H1 (cell line): ENCODE data around the gene OR2A2. TPM values are rescaled to one million over a fixed set of nuclear protein-coding genes. Genes with fewer than 3 reads are reported as not detected.

ENCODE experiments used
- CTCF ChIA-PET: fragments of 300-600 bp; sonication (Branson Sonifier 250); formaldehyde crosslinking; loops from one replicate; lab custom pipeline; 2021; ENCODE audit not compliant: partially characterized antibody; lab: Charles Lee
- POLR2A ChIA-PET: fragments of 300-600 bp; sonication (Branson Sonifier 250); formaldehyde crosslinking; loops from one replicate; lab custom pipeline; 2021; ENCODE audit warnings: inconsistent platforms; ENCODE audit not compliant: partially characterized antibody; lab: Charles Lee
- DNase-seq, 2 experiments: peaks; one replicate each; pipeline versions ENCODE4 v3.0.0 to v3.0.0-alpha.2; 2010 to 2022; ENCODE audit warnings: low spot score in 2 of 2, low read depth in 1 of 2, mixed read lengths in 1 of 2
- FAIRE-seq: peaks from 2 replicates; lab custom pipeline; 2011; peaks lifted over from hg19 to GRCh38; lab: Jason Lieb, UNC
- H2AFZ ChIP-seq: 2 replicates; pipeline ENCODE4 v1.8.1; 2012; ENCODE audit warnings: low read length, inconsistent platforms
- H2AK5ac ChIP-seq: 2 replicates; pipeline ENCODE4 v1.6.1; 2013; ENCODE audit warnings: low read depth, low read length
- H2BK120ac ChIP-seq: replicated peaks from 2 replicates; pipeline ENCODE3; 2013; ENCODE audit warnings: low read depth, low read length, inconsistent platforms
- H2BK12ac ChIP-seq: 2 replicates; pipeline ENCODE4 v1.6.1; 2013; ENCODE audit warnings: low read depth, low read length
- H2BK15ac ChIP-seq: 2 replicates; pipeline ENCODE4 v1.6.1; 2013; ENCODE audit warnings: low read length
- H2BK20ac ChIP-seq: 2 replicates; pipeline ENCODE4 v1.6.1; 2013; ENCODE audit warnings: low read length
- H2BK5ac ChIP-seq: 2 replicates; pipeline ENCODE4 v1.6.1; 2013; ENCODE audit warnings: low read depth, low read length
- H3K14ac ChIP-seq: 2 replicates; pipeline ENCODE4 v1.6.1; 2013; ENCODE audit warnings: inconsistent platforms; ENCODE audit not compliant: insufficient read length
- H3K18ac ChIP-seq: 2 replicates; pipeline ENCODE4 v1.6.1; 2013; ENCODE audit warnings: low read length; ENCODE audit errors: extremely low read depth
- H3K23ac ChIP-seq: 2 replicates; pipeline ENCODE4 v1.6.1; 2013; ENCODE audit warnings: inconsistent platforms; ENCODE audit not compliant: insufficient read length
- H3K23me2 ChIP-seq: 2 replicates; pipeline ENCODE4 v1.6.1; 2013; ENCODE audit warnings: low read depth, low read length
- H3K27ac ChIP-seq: 2 replicates; pipeline ENCODE4 v1.6.1; 2011; ENCODE audit warnings: low read depth, low read length, inconsistent platforms
- H3K27me3 ChIP-seq, 4 experiments: replicated peaks in 1 of 4; 1 replicate in 1 of 4; 2 replicates in 3 of 4; pipeline versions ENCODE4 v1.6.1 to v1.8.1; 2011 to 2013; ENCODE audit warnings: low read length in 3 of 4, mild to moderate bottlenecking in 3 of 4, inconsistent platforms in 2 of 4, mixed read lengths in 2 of 4, moderate library complexity in 1 of 4; ENCODE audit not compliant: control insufficient read depth in 3 of 4, insufficient read depth in 3 of 4; ENCODE audit errors: extremely low read depth in 1 of 4
- H3K36me3 ChIP-seq, 4 experiments: 2 replicates each; pipeline versions ENCODE4 v1.6.1 to v1.8.1; 2011 to 2013; ENCODE audit warnings: mild to moderate bottlenecking in 4 of 4, low read length in 3 of 4, moderate library complexity in 2 of 4, control low read depth in 1 of 4, inconsistent platforms in 1 of 4; ENCODE audit not compliant: insufficient read depth in 4 of 4, control insufficient read depth in 2 of 4
- H3K4ac ChIP-seq: replicated peaks from 2 replicates; pipeline ENCODE3; 2013; ENCODE audit warnings: low read length, low read depth, mixed read lengths, inconsistent platforms; ENCODE audit not compliant: insufficient read length
- H3K4me1 ChIP-seq, 4 experiments: replicated peaks in 1 of 4; 1 replicate in 1 of 4; 2 replicates in 3 of 4; pipeline versions ENCODE4 v1.6.1 to v1.8.1; 2011 to 2013; ENCODE audit warnings: low read length in 3 of 4, inconsistent platforms in 2 of 4, mixed read lengths in 1 of 4; ENCODE audit not compliant: insufficient read depth in 4 of 4, control insufficient read depth in 3 of 4
- H3K4me2 ChIP-seq, 2 experiments: 2 replicates each; pipeline versions ENCODE4 v1.6.1 to v1.8.1; 2011 to 2013; ENCODE audit warnings: low read depth in 2 of 2, low read length in 2 of 2, control low read depth in 1 of 2, inconsistent platforms in 1 of 2, mild to moderate bottlenecking in 1 of 2; ENCODE audit not compliant: insufficient read depth in 1 of 2
- H3K4me3 ChIP-seq, 4 experiments: fragments of 200-600, 300-600 bp in 1 of 4; sonication (generic), shearing (Covaris generic), sonication (Bioruptor Twin) in 1 of 4; 2 replicates each; pipeline versions ENCODE4 v1.5.1 to v1.8.1; 2011 to 2016; ENCODE audit warnings: low read length in 4 of 4, low read depth in 3 of 4, control low read depth in 2 of 4, inconsistent platforms in 2 of 4, mild to moderate bottlenecking in 2 of 4, mixed read lengths in 1 of 4, moderate library complexity in 1 of 4; ENCODE audit not compliant: insufficient read depth in 2 of 4; ENCODE audit errors: extremely low read depth in 1 of 4
- H3K56ac ChIP-seq: replicated peaks from 2 replicates; pipeline ENCODE3; 2013; ENCODE audit warnings: low read depth, mild to moderate bottlenecking, mixed read lengths, low read length, inconsistent platforms; ENCODE audit not compliant: insufficient read length
- H3K79me1 ChIP-seq: 2 replicates; pipeline ENCODE4 v1.6.1; 2013; ENCODE audit warnings: low read depth, low read length, control low read depth
- H3K79me2 ChIP-seq, 2 experiments: 2 replicates each; pipeline versions ENCODE4 v1.6.1 to v1.8.1; 2012 to 2013; ENCODE audit warnings: low read length in 2 of 2, mild to moderate bottlenecking in 2 of 2, inconsistent platforms in 1 of 2; ENCODE audit not compliant: insufficient read depth in 2 of 2, control insufficient read depth in 1 of 2
- H3K9ac ChIP-seq, 4 experiments: replicated peaks in 1 of 4; 1 replicate in 1 of 4; 2 replicates in 3 of 4; pipeline versions ENCODE4 v1.6.1 to v1.8.1; 2011 to 2013; ENCODE audit warnings: low read depth in 3 of 4, low read length in 3 of 4, control low read depth in 2 of 4, mild to moderate bottlenecking in 2 of 4, moderate library complexity in 2 of 4, inconsistent platforms in 1 of 4; ENCODE audit errors: extremely low read depth in 1 of 4
- H3K9me3 ChIP-seq, 2 experiments: 2 replicates each; pipeline versions ENCODE4 v1.6.1 to v1.8.1; 2012 to 2013; ENCODE audit warnings: mild to moderate bottlenecking in 2 of 2, moderate library complexity in 2 of 2, control low read depth in 1 of 2, inconsistent platforms in 1 of 2, low read depth in 1 of 2, low read length in 1 of 2, mixed read lengths in 1 of 2; ENCODE audit not compliant: insufficient read depth in 2 of 2
- H4K20me1 ChIP-seq, 2 experiments: replicated peaks in 1 of 2; 2 replicates each; pipeline versions ENCODE3 to v1.8.1; 2011 to 2013; ENCODE audit warnings: inconsistent platforms in 2 of 2, low read length in 2 of 2, mild to moderate bottlenecking in 1 of 2; ENCODE audit not compliant: insufficient read depth in 2 of 2, control insufficient read depth in 1 of 2
- H4K5ac ChIP-seq: 2 replicates; pipeline ENCODE4 v1.6.1; 2013; ENCODE audit warnings: low read length, low read depth, mixed read lengths, inconsistent platforms; ENCODE audit not compliant: insufficient read length
- H4K8ac ChIP-seq: 2 replicates; pipeline ENCODE4 v1.8.0; 2013; ENCODE audit warnings: mild to moderate bottlenecking, moderate library complexity, low read length, inconsistent platforms; ENCODE audit not compliant: insufficient read depth; ENCODE audit errors: extremely low read depth
- H4K91ac ChIP-seq: replicated peaks from 2 replicates; pipeline ENCODE3; 2013; ENCODE audit warnings: low read length, mixed read lengths, inconsistent platforms; ENCODE audit not compliant: insufficient read length
- CHD2 ChIP-seq: IDR thresholded peaks from 2 replicates; pipeline ENCODE4 v1.6.1; 2012; ENCODE audit warnings: low read length, improper control_type of control experiment
- MAFK ChIP-seq: IDR thresholded peaks from 2 replicates; pipeline ENCODE4 v1.6.1; 2012; ENCODE audit warnings: low read depth, mild to moderate bottlenecking, improper control_type of control experiment, low read length
- WGBS, 2 experiments: shearing (Covaris generic) in 1 of 2; methylation state at CpG; one replicate each; pipeline versions ENCODE4 v1.1.6 to v1.1.7; 2013 to 2015; ENCODE audit warnings: low lambda C conversion rate in 2 of 2, mixed read lengths in 2 of 2, inconsistent platforms in 1 of 2, low coverage in 1 of 2, missing lambda C conversion rate in 1 of 2; ENCODE audit not compliant: insufficient replicate concordance in 2 of 2, insufficient coverage in 1 of 2, insufficient read length in 1 of 2; ENCODE audit errors: extremely low coverage in 1 of 2, missing lambda C conversion rate in 1 of 2; 5-methylcytosine and 5-hydroxymethylcytosine counted together
- polyA plus RNA-seq, 7 experiments: library from polyadenylated mRNA; depleted of rRNA in 3 of 7; stranded (reverse) in 5 of 7; unstranded in 2 of 7; fragments of >200 nt in 5 of 7; fragments of 200-250 nt in 2 of 7; gene quantifications; 1 replicate in 5 of 7; 2 replicates in 1 of 7; 4 replicates in 1 of 7; pipeline versions ENCODE4 v1.2.1 to v1.2.3, GENCODE V29; 2011 to 2013; ENCODE audit warnings: missing spikeins in 2 of 7, mixed read lengths in 2 of 7
- total RNA-seq: library from RNA; stranded (reverse); fragmentation: NEBNext Ultra II Directional; extraction: Animal tissue kit (Norgen Biotek cat#: 25700); gene quantifications from 2 replicates; pipeline ENCODE4 v1.2.1, GENCODE V29; 2021

The OR2A2 gene
- total and polyA plus RNA-seq, 2 of the 8 experiments (the other 6 are each of a cell fraction or from before 2014, with no cell fraction given), result not detected

- TF ChIP-seq CHD2 (no peak), MAFK (0 out of 2 replicates have a peak, but pooled peaks have one; percentile 32)
- H2AK5ac ChIP-seq, result no peak overlapping the region
- no peaks in the 10 kb centered on the region for H3K36me3 ChIP-seq
- no peak overlapping the region for H4K8ac ChIP-seq
- H4K5ac ChIP-seq, result no peak overlapping the region
- H3K79me1 ChIP-seq, result no peaks in the 10 kb centered on the region
- H4K20me1 ChIP-seq, result no peaks in the 10 kb centered on the region
- WGBS, 2 experiments, result 82% methylated on average over 3 of the region's 3 CpGs; no CpG with 5 or more reads in 1 of the 2 experiments
- no peaks in the 10 kb centered on the region for H3K23me2 ChIP-seq
- H3K27ac ChIP-seq, result no peak overlapping the region
- H3K23ac ChIP-seq, result no peak overlapping the region
- H3K4me3 ChIP-seq, result no peak overlapping the region
- ChIA-PET POLR2A (no interaction called here), CTCF (no interaction called here)
- no peaks in the 10 kb centered on the region for H3K4me1 ChIP-seq
- H3K79me2 ChIP-seq, result no peaks in the 10 kb centered on the region
- H3K4me2 ChIP-seq, result no peak overlapping the region
- no peaks in the 10 kb centered on the region for H3K9me3 ChIP-seq
- no peak for FAIRE-seq
- no peak overlapping the region for H3K4ac ChIP-seq
- no peaks in the 10 kb centered on the region for H3K27me3 ChIP-seq
- H2AFZ ChIP-seq, result no peak overlapping the region
- H3K56ac ChIP-seq, result no peak overlapping the region
- H3K18ac ChIP-seq, result no peak overlapping the region
- H2BK20ac ChIP-seq, result no peak overlapping the region
- H3K14ac ChIP-seq, result no peak overlapping the region
- no peak overlapping the region for H2BK120ac ChIP-seq
- no peak overlapping the region for H4K91ac ChIP-seq
- H2BK5ac ChIP-seq, result no peak overlapping the region
- H2BK15ac ChIP-seq, result no peak overlapping the region
- no peak overlapping the region for H2BK12ac ChIP-seq
- no peak for DNase-seq
- no peak overlapping the region for H3K9ac ChIP-seq
Measured at GRCh38 chr7:144132262-144132661, 22.9 kb downstream of the OR2A2 start.
